DOHH2 (cell line): ENCODE data around the gene DDN.

Experiments
- CTCF ChIP-seq: fragments of 200-600 bp; sonication (generic); IDR thresholded peaks from one replicate; pipeline ENCODE4 v1.5.1; 2014; ENCODE audit warnings: antibody characterized with exemption, mild to moderate bottlenecking, low read depth, low read length; ENCODE audit not compliant: poor library complexity, severe bottlenecking
- EZH2phosphoT487 ChIP-seq: fragments of 200-600 bp; sonication (generic); IDR thresholded peaks from 2 replicates; pipeline ENCODE4 v1.6.1; 2017; ENCODE audit warnings: borderline replicate concordance, mild to moderate bottlenecking, antibody characterized with exemption, low read length, moderate library complexity, mixed read lengths

GRCh38 chr12:48965298-48965838, 33.8 kb downstream of the DDN start:
- TF ChIP-seq EZH2phosphoT487 (no peak), CTCF (no peak)
